HG03095 (cell line): ENCODE results near the gene RIN1.
"Not testable (repeated sequence)": the region's sequence is repeated elsewhere in the genome, so short reads cannot be mapped to it uniquely, and the experiment has no call there.

Source experiments
- ATAC-seq: cut with Tn5 transposase; IDR thresholded peaks from one replicate; pipeline ENCODE4 v1.9.1; 2021; ENCODE audit warnings: moderate library complexity; ENCODE audit not compliant: unreplicated experiment

Gene RIN1

GRCh38 chr11:66361502-66361941 is 25.3 kb upstream of the RIN1 start:
- no peak for ATAC-seq

- no peak for ATAC-seq
Measured at GRCh38 chr11:66360406-66361073, 24.3 kb upstream of the RIN1 start.

GRCh38 chr11:66359662-66360087 is 23.4 kb upstream of the RIN1 start:
- ATAC-seq: no peak

GRCh38 chr11:66350560-66351235 is 14.5 kb upstream of the RIN1 start:
- not testable (repeated sequence) for ATAC-seq

GRCh38 chr11:66349084-66349386 is 12.8 kb upstream of the RIN1 start:
- no peak for ATAC-seq

GRCh38 chr11:66347425-66348276 is 11.4 kb upstream of the RIN1 start, which contains the start of gene B4GAT1:
TSS of gene B4GAT1 (minus strand) at chr11:66347629. CDS start at chr11:66347545, 84 bp downstream.
- no peak for ATAC-seq

- no peak for ATAC-seq
Measured at GRCh38 chr11:66346476-66347424, 10.5 kb upstream of the RIN1 start.

- peak; percentile 1 for ATAC-seq
Measured at GRCh38 chr11:66345316-66345649, 9.0 kb upstream of the RIN1 start.

GRCh38 chr11:66344550-66345315 is 8.5 kb upstream of the RIN1 start, which contains the start of gene BRMS1:
TSS of gene BRMS1 (minus strand) at chr11:66345104. CDS start at chr11:66342234, 2,870 bp downstream.
- peak; percentile 57 for ATAC-seq

- ATAC-seq: no peak
Measured at GRCh38 chr11:66343176-66343575, 6.9 kb upstream of the RIN1 start.

- no peak for ATAC-seq
Measured at GRCh38 chr11:66341502-66342126, 5.4 kb upstream of the RIN1 start.

- ATAC-seq: no peak
Measured at GRCh38 chr11:66340596-66341501, 4.6 kb upstream of the RIN1 start.

GRCh38 chr11:66339686-66340483 is 3.7 kb upstream of the RIN1 start:
- ATAC-seq: no peak

GRCh38 chr11:66339162-66339675 is 3.0 kb upstream of the RIN1 start:
- ATAC-seq: no peak

GRCh38 chr11:66338276-66339161 is 2.3 kb upstream of the RIN1 start:
- ATAC-seq: no peak
